ENCODE results near the gene TFPT. TPM values are rescaled to one million over a fixed set of nuclear protein-coding genes. Genes with fewer than 3 reads are reported as not detected.

TFPT gene, protein sequence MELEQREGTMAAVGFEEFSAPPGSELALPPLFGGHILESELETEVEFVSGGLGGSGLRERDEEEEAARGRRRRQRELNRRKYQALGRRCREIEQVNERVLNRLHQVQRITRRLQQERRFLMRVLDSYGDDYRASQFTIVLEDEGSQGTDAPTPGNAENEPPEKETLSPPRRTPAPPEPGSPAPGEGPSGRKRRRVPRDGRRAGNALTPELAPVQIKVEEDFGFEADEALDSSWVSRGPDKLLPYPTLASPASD
- 14.7 and 23.5 TPM in 2 replicates for total RNA-seq (2014; rRNA removed; shearing (Covaris generic))

DNA sequence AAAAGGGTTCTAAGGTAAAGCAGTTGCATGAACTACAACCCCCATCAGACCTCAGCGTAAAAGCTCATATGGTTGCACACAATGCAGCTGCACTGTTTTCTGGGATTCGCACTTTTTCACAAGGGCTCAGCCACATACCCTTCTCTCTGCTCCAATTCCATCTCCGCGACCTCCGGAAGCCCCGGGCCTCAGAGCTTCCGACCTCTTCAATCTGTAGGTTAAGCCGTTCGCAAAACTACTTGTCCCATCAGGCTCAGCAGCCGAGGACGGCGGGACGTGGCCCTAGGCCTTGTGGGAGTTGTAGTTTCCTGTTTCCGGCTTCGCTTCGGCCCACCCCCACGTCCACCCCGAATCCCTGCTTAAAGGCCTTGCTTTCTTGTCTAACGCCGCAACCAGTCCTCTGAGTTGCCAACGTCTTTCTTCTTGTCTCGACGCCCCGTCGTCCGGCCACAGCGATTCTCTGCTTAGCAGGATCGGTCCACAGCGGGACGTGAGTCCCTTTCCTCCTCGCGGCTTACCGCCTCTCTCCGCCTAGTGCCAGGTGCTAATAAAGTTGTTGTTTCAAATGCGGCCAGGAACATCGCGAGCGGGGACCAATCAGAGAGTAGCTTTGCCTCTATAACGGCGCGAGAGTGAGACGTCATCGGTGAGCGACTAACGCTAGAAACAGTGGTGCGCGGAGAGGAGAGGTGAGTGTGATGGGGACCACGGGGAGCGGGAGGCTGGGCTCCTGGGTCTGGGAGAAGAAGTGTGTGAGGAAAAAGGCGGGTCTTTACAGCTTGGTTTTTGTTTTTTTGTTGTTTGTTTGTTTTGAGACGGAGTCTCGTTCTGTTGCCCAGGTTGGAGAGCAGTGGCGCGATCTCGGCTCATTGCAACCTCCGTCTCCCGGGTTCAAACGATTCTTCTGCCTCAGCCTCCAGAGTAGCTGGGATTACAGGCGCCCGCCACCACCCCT is at the start of gene TFPT, which contains the start of gene PRPF31:
Gene TFPT (minus strand): TSS at position 549 of the 955 bp plus-strand sequence. CDS start 388 bp downstream, at position 161.
Gene PRPF31 (plus strand): TSS at position 646 of the 955 bp plus-strand sequence. CDS start 2,525 bp downstream, outside the sequence.
- DNase-seq (ENCODE audit: low read depth), result peak; percentile 97

GRCh38 chr19:54165222-54165621 is 49.8 kb upstream of the TFPT start:
- DNase-seq (ENCODE audit: low read depth), result no peak

- DNase-seq (ENCODE audit: low read depth), result no peak
These were observed 49.1 kb upstream of the TFPT start for GRCh38 chr19:54164369-54165068.

DNA sequence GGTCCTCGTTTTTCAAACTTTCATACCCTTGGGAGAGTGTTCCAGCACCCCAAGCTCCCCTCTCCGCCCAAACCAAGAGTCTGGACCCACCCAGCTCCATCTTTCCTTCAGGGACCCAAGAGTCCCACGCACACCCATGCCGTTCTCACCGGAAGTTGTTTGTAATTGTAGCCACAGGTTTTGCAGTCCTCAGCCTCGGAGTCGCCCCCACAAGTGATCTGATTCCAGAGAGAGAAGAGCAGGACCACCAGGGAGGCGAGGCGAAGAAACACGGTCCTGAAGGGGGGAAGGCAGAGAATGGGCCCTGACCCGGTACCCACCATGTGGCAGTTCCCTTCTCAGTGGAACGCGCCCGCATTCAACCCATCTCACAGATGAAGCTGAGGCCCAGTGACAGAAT is 47.4 kb upstream of the TFPT start:
- DNase-seq (ENCODE audit: low read depth), result no peak

GRCh38 chr19:54162241-54162805 is 46.9 kb upstream of the TFPT start:
- no peak for DNase-seq (ENCODE audit: low read depth)

DNA sequence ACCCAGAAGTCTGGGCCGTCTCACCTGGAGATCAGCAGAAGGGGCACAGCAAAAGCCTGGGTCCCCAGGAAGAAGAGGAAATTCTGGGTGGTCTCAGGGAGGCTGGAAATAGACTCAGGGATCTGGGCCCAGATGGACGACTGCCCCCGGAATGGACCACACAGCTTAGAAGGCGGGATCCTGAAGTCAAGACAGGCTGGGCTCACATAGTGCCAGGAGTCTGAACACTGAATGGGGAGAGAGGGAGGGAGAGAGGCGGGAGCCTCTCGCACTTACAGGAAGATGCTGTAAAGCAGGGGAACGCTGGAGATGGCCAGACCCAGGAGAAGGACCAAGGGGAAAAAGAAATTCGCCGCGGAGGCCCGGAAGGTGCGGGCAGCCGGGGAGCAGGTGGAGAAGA is 45.4 kb upstream of the TFPT start:
- no peak for DNase-seq (ENCODE audit: low read depth)

DNA sequence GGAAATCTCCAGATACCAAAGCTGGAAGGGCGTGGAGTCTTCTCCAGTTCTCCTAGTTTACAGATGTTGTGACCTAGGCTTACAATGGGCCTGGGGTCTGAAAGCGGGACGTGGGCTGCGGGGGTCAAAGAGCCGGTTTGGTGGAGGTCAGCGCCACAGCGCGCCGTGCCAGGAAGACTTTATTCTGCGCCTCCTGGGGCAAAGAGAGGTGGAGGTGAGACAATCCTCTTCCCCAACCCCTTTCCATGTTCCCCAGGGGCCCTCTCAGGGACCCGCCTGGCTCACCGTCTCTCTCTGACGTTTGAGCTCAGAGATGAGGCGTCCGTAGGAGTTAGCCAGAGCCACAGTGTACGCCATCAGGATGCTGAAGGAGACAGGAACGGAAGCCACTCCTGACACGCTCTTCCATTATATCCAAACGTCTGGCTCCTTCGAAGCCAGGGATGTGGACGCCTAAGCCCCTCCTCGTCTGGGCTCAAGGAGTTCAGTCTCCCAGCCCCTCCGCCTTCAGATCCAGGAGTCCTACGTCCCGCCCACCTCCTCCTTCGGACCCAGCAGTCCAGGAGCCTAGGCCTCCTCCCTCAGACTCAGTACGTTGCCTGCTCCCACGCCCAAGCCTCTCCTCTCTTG is 44.8 kb upstream of the TFPT start:
- peak; percentile 39 for DNase-seq (ENCODE audit: low read depth)

DNA sequence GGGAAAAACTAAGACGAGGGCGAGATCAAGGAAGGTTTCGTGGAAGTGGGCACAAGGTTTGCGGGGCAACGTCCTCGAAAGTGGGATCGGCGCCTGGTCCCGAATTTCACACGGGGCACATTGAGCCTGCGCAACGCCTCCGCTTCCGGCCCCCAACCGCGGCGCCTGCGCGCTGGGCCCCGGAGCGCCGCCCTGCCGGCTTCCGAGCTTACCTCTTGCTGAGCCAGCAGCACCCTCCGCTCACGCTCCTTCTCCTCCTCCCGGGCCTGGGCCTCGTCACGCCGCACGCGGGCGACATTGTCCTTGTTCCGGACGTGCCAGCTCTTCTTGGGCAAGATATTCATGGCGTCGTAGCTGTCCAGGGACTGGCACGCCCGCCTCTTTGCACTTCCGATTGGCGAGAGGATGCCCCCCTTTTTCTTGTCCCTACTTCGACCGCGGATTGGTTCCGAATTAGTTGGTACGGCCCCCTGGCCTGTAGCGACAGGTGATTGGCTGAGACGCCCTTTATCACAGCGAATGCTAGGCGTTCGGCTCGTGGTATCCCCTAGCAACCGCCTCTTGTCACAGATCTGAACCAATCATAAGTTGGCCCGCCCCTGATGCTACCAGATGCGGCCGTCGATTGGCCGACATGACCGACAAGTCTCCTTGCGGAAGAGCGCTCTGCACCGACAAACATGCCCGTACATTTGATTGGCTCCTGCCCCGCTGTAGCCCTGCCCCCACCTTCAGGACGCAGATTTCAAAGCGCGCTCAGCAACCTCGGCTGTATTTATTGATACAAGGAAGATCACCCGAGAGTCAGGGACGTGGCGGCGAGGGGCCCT is 44.1 kb upstream of the TFPT start, which contains the start of gene LENG1:
Gene LENG1 (minus strand): TSS at position 370 of the 830 bp plus-strand sequence. CDS start 26 bp downstream, at position 344.
- DNase-seq (ENCODE audit: low read depth), result peak; percentile 100

DNA sequence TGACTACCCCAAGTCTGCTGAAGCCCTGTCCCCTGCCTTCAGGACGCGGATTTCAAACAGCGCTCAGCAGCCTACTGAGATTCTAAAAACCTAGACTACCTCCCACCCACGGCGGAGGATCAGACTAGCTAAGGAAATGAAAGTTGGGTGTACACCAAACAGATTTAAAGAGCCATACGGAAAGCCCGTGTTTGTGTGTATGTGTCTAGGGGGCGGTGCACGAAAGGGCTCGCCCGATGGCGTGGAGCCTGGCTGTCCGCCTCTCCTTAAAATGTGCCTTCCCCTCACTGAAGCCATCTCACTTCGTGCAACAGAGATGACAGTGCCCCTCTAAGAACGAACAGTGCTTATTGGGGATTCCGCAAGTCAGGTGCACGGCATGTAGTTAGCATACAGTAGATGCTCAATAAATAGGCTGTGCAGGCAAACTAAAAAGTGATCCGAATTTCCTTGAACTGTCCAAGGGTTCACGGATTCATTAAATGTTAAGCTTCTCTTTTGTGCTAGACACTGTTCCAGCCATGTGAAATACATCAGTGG is 43.4 kb upstream of the TFPT start:
- no peak for DNase-seq (ENCODE audit: low read depth)

DNA sequence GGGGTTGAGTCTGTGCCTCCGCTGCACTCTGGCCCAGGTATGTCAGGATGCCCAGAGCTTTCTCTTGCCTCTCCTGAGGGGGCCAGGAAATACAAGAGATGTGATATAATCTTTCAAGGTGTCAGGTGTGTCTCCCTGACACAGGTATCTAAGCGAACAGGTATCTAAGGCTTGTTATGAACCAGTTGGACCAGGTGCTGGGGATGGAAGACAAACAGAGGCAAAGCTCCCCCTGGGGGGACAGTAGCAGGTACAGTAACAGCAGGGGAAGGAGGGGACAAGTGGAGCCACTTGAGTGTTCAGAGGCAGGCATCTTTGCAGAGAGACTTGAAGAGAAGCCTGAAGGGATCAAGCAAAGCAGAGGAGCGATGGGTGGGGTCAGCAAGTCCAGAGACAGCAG is 41.5 kb upstream of the TFPT start:
- no peak for DNase-seq (ENCODE audit: low read depth)

DNA sequence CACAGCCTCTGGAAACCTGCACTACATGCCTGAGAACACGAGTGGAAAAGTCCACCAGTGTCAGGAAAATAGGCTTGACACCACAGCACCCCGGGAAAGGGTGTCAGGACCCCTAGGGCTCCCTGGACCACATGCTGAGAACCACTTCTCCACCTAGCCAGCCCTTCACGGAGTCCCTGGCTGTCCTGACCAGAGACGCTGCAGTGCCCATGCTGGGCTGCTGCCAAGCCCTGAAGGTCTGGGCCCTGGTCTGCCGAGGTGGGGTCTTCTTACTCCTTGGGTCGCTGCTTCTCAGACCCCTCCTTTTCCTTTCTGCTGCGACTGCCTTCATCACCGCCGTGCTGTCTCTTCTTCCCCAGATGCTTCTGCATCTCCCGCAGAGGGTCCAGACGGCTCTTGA is 41.0 kb upstream of the TFPT start:
- no peak for DNase-seq (ENCODE audit: low read depth)

GRCh38 chr19:54155694-54156093 is 40.2 kb upstream of the TFPT start:
- no peak for DNase-seq (ENCODE audit: low read depth)

GRCh38 chr19:54154603-54155345 is 39.3 kb upstream of the TFPT start:
- peak; percentile 87 for DNase-seq (ENCODE audit: low read depth)

DNA sequence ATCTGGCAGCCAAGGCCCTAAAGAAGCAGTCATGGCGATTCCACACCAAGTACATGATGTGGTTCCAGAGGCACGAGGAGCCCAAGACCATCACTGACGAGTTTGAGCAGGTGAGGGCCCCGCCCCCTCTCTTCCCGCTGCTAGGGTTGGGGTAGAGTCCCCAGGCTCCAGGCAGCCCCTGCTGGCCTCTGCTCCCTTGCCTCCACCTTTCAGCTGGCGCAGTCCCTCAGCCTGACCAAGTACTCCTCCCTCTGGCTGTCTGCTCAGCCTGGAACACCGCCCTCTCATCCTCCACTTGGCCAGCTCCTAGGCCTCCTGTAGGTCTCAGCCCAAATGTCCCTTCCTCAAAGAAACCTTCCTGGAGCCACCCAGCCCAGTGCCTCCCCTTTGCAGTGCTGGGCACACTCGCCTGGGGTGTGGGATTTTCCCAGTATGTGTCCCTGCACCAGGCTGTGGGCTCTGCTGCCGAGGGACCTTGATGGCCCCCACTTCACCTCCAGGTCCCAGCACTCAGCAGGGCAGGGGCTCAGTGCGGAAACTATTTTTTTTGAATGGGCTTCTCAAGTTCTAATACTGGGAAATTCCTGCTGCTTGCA is 38.4 kb upstream of the TFPT start:
- no peak for DNase-seq (ENCODE audit: low read depth)

GRCh38 chr19:54152878-54153524 is 37.5 kb upstream of the TFPT start:
- no peak for DNase-seq (ENCODE audit: low read depth)

- DNase-seq (ENCODE audit: low read depth), result no peak
These were observed 36.8 kb upstream of the TFPT start for GRCh38 chr19:54152267-54152666.

DNA sequence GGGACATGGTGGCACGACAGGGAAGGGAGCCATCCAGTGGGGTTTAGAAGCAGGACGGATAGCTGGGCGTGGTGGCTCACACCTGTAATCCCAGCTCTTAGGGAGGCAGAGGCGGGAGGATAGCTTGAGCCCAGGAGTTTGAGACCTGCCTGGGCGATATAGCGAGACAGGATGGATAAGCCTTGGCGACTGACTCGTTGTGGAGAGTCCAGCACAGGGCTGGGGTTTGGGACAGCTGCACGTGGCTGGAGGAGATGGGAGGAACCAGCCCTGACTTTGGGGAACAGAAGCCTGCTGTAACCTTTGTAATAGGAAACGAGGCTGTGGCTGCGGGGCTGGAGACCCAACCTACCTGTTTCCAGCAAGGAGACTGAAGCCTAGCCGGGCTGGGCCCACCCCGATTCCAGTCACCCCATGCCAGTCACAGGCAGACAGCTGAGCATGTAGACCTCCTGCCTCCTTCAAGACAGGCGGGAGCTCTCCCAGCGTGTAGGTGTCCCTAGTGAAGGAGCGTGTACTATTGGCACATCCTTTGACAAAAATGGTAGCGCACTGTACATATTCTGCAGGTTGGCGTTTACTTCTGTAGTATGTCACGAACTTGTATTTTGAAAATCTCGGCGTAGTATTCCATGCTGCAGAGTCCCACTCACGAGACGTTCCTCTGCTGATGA is 36.0 kb upstream of the TFPT start:
- no peak for DNase-seq (ENCODE audit: low read depth)
